Stomach (tissue), 9 donors: ENCODE measurements around the gene RXRG. TPM values are rescaled to one million over a fixed set of nuclear protein-coding genes. Genes with fewer than 3 reads are reported as not detected.

Source experiments
- DNase-seq, 2 donors: peaks; one replicate each; pipeline versions ENCODE4 v3.0.0 to v3.0.0-alpha.2; 2013 to 2019
- H3K27ac ChIP-seq, 5 donors: fragments of 200-600 bp in 4 of 5; sonication (generic) in 4 of 5; one replicate each; pipeline ENCODE4 v1.5.1; 2013 to 2019; ENCODE audit warnings: mild to moderate bottlenecking in 1 of 5, moderate library complexity in 1 of 5
- H3K27me3 ChIP-seq, 3 donors: fragments of 200-600 bp; sonication (generic); one replicate each; pipeline ENCODE4 v1.5.1; 2017 to 2019; ENCODE audit warnings: mixed run types in 1 of 3
- H3K36me3 ChIP-seq, 4 donors: fragments of 200-600 bp; sonication (generic); 1 replicate in 3 of 4; 2 replicates in 1 of 4; pipeline ENCODE4 v1.5.1; 2016 to 2019
- H3K4me1 ChIP-seq, 4 donors: fragments of 200-600 bp; sonication (generic); one replicate each; pipeline ENCODE4 v1.5.1; 2016 to 2019
- H3K4me3 ChIP-seq, 4 donors: fragments of 200-600 bp; sonication (generic) in 3 of 4; one replicate each; pipeline ENCODE4 v1.5.1; 2016 to 2019; ENCODE audit warnings: mild to moderate bottlenecking in 1 of 4
- H3K9me3 ChIP-seq, 4 donors: fragments of 200-600 bp; sonication (generic); one replicate each; pipeline ENCODE4 v1.5.1; 2016 to 2019
- EP300 ChIP-seq: sonication (generic); formaldehyde crosslinking; IDR thresholded peaks from one replicate; pipeline ENCODE4 v1.6.1; 2017; ENCODE audit warnings: antibody characterized with exemption
- POLR2A ChIP-seq, 4 donors: fragments of 450-650 bp; IDR thresholded peaks; one replicate each; pipeline ENCODE4 v1.6.1; 2016; ENCODE audit warnings: antibody characterized with exemption in 4 of 4, control low read depth in 2 of 4, mild to moderate bottlenecking in 1 of 4, moderate library complexity in 1 of 4
- POLR2AphosphoS5 ChIP-seq, 3 donors: sonication (generic); formaldehyde crosslinking; IDR thresholded peaks; one replicate each; pipeline ENCODE4 v1.6.1; 2016; ENCODE audit warnings: antibody characterized with exemption in 3 of 3
- WGBS, 5 donors: extraction: QIAGEN DNeasy Blood & Tissue Kit in 3 of 5; methylation state at CpG; one replicate each; pipeline versions ENCODE4 v1.1.5 to v1.1.7; 2013 to 2018; 5-methylcytosine and 5-hydroxymethylcytosine counted together
- intact Hi-C: fragments of 100-400 bp; cut with DNase I; formaldehyde crosslinking; loops from one replicate; pipeline ENCODE4 v1.15.1; 2023; ENCODE audit warnings: low total_unique reads
- polyA plus RNA-seq, 3 donors: library from polyadenylated mRNA; stranded (reverse); fragments of 200-250 nt; gene quantifications; one replicate each; pipeline ENCODE4 v1.2.3, GENCODE V29; 2013
- total RNA-seq, 5 donors: library from RNA; depleted of rRNA; stranded (reverse); fragments of >200 nt; gene quantifications; one replicate each; pipeline versions ENCODE4 v1.1.0 to v1.2.3, GENCODE V29; 2014 to 2016
- TF ChIP-seq, protein P1 (sequence below), 7 experiments: fragments of 450-650 bp in 4 of 7; fragments of 200-600 bp in 3 of 7; sonication (generic) in 3 of 7; IDR thresholded peaks; one replicate each; pipeline ENCODE4 v1.5.1; 2016 to 2019; ENCODE audit warnings: antibody characterized with exemption in 7 of 7, control low read depth in 2 of 7, mild to moderate bottlenecking in 1 of 7
- donor health status: healthy with polysubstance abuse.
- donor health status: Bipolar disorder and iron deficiency.
- donor health status: healthy.

RXRG gene
- total and polyA plus RNA-seq, 8 donors: 0.43 to 2.9 (median 1.4) TPM; not detected in 3

DNA sequence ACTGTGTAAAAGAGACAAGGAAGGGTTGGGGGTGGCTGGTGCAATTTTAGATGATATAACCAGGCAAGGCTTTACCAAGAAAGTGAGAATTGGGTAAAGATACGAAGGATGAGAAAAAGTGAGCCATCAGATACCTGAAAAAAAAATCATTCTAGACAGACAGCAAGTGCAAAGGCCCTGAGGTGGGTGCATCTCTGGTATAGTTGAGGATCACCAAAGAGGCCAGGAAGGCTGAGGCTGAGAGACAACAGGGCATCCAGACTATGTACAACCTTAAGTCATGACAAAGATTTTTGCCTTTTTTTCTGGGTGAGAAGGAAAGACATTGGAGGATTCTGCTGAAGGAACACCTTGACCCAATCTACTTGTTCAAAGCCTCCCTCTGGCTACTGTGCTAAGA, 29.9 kb downstream of the RXRG start:
- no peak for DNase-seq
- no peaks in the 10 kb centered on the region for H3K36me3 ChIP-seq
- TF ChIP-seq, protein P1, sequence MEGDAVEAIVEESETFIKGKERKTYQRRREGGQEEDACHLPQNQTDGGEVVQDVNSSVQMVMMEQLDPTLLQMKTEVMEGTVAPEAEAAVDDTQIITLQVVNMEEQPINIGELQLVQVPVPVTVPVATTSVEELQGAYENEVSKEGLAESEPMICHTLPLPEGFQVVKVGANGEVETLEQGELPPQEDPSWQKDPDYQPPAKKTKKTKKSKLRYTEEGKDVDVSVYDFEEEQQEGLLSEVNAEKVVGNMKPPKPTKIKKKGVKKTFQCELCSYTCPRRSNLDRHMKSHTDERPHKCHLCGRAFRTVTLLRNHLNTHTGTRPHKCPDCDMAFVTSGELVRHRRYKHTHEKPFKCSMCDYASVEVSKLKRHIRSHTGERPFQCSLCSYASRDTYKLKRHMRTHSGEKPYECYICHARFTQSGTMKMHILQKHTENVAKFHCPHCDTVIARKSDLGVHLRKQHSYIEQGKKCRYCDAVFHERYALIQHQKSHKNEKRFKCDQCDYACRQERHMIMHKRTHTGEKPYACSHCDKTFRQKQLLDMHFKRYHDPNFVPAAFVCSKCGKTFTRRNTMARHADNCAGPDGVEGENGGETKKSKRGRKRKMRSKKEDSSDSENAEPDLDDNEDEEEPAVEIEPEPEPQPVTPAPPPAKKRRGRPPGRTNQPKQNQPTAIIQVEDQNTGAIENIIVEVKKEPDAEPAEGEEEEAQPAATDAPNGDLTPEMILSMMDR (IDR thresholded peaks at IDR 0.05): no peak
- TF ChIP-seq EP300: no peak
- no peak for TF ChIP-seq POLR2A (IDR thresholded peaks at IDR 0.05)
- TF ChIP-seq POLR2AphosphoS5 (IDR thresholded peaks at IDR 0.05): no peak
- no peaks in the 10 kb centered on the region for H3K9me3 ChIP-seq
- no peak overlapping the region for H3K27ac ChIP-seq
- intact Hi-C loops: no loop called here
- no peak overlapping the region for H3K4me3 ChIP-seq
- peaks cover 0 to 16% (median 0%) of the 10 kb centered on the region in 3 donors for H3K27me3 ChIP-seq
- 79 to 94% (median 83%) methylated on average over 1 of the region's 1 CpG for WGBS, 5 donors
- no peaks in the 10 kb centered on the region for H3K4me1 ChIP-seq

- Histone ChIP-seq H3K27me3 (peaks cover 0 to 20% (median 0%) of the 10 kb centered on the region in 3 donors), H3K4me1 (no peaks in the 10 kb centered on the region), H3K36me3 (no peaks in the 10 kb centered on the region), H3K4me3 (no peak overlapping the region), H3K9me3 (no peaks in the 10 kb centered on the region), H3K27ac (no peak overlapping the region)
- WGBS, 5 donors: 84 to 93% (median 85%) methylated on average over 3 of the region's 3 CpGs
- intact Hi-C loops: no loop called here
- TF ChIP-seq, protein P1 (IDR thresholded peaks at IDR 0.05): no peak
- TF ChIP-seq POLR2A (IDR thresholded peaks at IDR 0.05) (no peak), POLR2AphosphoS5 (IDR thresholded peaks at IDR 0.05) (no peak), EP300 (no peak)
- DNase-seq: no peak
Observed at GRCh38 chr1:165414620-165415019, 30.3 kb downstream of the RXRG start.

- TF ChIP-seq, protein P1 (IDR thresholded peaks at IDR 0.05): no peak
- no peak for TF ChIP-seq EP300
- no peak for TF ChIP-seq POLR2AphosphoS5 (IDR thresholded peaks at IDR 0.05)
- no peak for TF ChIP-seq POLR2A (IDR thresholded peaks at IDR 0.05)
- intact Hi-C loops: no loop called here
- no peak for DNase-seq
- Histone ChIP-seq H3K9me3 (no peaks in the 10 kb centered on the region), H3K4me1 (no peaks in the 10 kb centered on the region), H3K36me3 (no peaks in the 10 kb centered on the region), H3K27ac (no peak overlapping the region), H3K4me3 (no peak overlapping the region), H3K27me3 (peaks cover 0 to 25% (median 0%) of the 10 kb centered on the region in 3 donors)
- 45 to 68% (median 48%) methylated on average over 2 of the region's 2 CpGs for WGBS, 5 donors
Observed at GRCh38 chr1:165411396-165411795, 33.5 kb downstream of the RXRG start.

DNA sequence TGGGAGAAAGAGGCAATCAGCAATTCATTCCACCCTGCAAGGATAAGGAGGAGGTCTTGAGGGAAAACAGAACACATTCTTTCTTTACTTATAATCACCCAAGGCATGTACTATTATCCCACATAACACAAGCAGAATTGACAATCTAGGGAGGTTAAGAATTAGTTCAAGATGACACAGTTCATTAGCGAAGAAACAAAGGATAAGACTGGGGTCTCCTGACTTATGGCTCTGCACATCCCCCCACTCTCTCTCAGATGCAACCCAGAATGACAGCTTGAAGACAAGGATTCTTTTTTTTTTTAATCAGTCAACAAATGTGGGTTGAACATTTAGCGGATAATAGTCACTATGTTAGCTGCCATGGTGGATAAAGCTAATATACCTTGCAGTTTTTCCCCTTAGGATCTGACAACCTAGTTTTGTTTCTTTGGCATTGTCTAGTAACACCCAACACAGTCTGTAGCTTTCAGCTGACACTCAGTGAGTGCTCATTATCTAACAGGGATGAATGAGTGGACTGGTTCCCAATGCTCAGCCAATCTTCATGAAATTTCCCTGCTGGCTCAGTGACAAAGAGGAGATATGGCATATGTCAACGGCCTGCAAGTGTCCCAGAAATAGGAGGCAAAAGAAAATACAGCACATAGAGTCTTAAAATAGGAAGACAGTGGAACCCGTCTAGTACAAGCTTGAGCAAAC, 35.1 kb downstream of the RXRG start:
- no peak for DNase-seq
- Histone ChIP-seq H3K9me3 (no peaks in the 10 kb centered on the region), H3K27me3 (peaks cover 0 to 25% (median 0%) of the 10 kb centered on the region in 3 donors), H3K4me3 (no peak overlapping the region), H3K36me3 (no peaks in the 10 kb centered on the region), H3K27ac (no peak overlapping the region), H3K4me1 (no peaks in the 10 kb centered on the region)
- WGBS, 5 donors: 53 to 73% (median 72%) methylated on average over 4 of the region's 4 CpGs
- no peak for TF ChIP-seq POLR2A (IDR thresholded peaks at IDR 0.05)
- TF ChIP-seq, protein P1 (IDR thresholded peaks at IDR 0.05): no peak
- TF ChIP-seq EP300: no peak
- TF ChIP-seq POLR2AphosphoS5 (IDR thresholded peaks at IDR 0.05): no peak
- intact Hi-C loops: loop anchor here (5.0 kb wide), 1 partner anchor 182 kb away; no protein-coding TSS in a partner anchor
